ENCODE data around the gene LCE1D.

Gene LCE1D

GRCh38 chr1:152817309-152817708, 20.8 kb downstream of the LCE1D start:
- DNase-seq: no peak

- no peak for DNase-seq
Observed at GRCh38 chr1:152823294-152823693, 26.8 kb downstream of the LCE1D start.

- DNase-seq: no peak
Observed at GRCh38 chr1:152824964-152825363, 28.4 kb downstream of the LCE1D start.

GRCh38 chr1:152827173-152827572, 30.7 kb downstream of the LCE1D start, which contains the start of gene LCE1A:
Gene LCE1A, plus strand, starts transcription at chr1:152827473. Its CDS starts 0 bp downstream, at chr1:152827473.
- no peak for DNase-seq

GRCh38 chr1:152836870-152837269, 40.3 kb downstream of the LCE1D start:
- no peak for DNase-seq

GRCh38 chr1:152842556-152842955, 46.0 kb downstream of the LCE1D start, which contains the start of gene LCE6A:
Gene LCE6A, plus strand, starts transcription at chr1:152842856. Its CDS starts 665 bp downstream, at chr1:152843521.
- DNase-seq: no peak

Data from fibroblast of skin of back (primary cell).